ENCODE results near the gene PRRX2.

- no peak for TF ChIP-seq POLR2AphosphoS5 (IDR thresholded peaks at IDR 0.05; ENCODE audit: insufficient read depth in 1 of 2, low read depth in 1 of 2)
- no peak for TF ChIP-seq CTCF (IDR thresholded peaks at IDR 0.05)
- no peak for TF ChIP-seq POLR2A (IDR thresholded peaks at IDR 0.05)
These were observed 18.8 kb upstream of the PRRX2 start for GRCh38 chr9:129646654-129647053.
